NB4 (cell line): Measurements from ENCODE around the gene DPP8.

ENCODE experiments used
- CTCF ChIP-seq: IDR thresholded peaks from one replicate; pipeline ENCODE4 v1.5.1; 2012; ENCODE audit warnings: low read depth, low read length
- POLR2A ChIP-seq: IDR thresholded peaks from 2 replicates; pipeline ENCODE4 v1.6.1; 2011; ENCODE audit warnings: mild to moderate bottlenecking; ENCODE audit not compliant: insufficient read length; ENCODE audit errors: extremely low read depth

- TF ChIP-seq CTCF (no peak), POLR2A (no peak)
Measured at GRCh38 chr15:65529762-65530317, 12.4 kb upstream of the DPP8 start.
